AG10803 (cell line): ENCODE measurements around the gene NTN1.
"Not testable (repeated sequence)": the region's sequence is repeated elsewhere in the genome, so short reads cannot be mapped to it uniquely, and the experiment has no call there.

Experiments
- DNase-seq: peaks from one replicate; pipeline ENCODE4 v3.0.0; 2010; ENCODE audit warnings: low read depth
- H3K4me3 ChIP-seq: 2 replicates; pipeline ENCODE4 v1.5.1; 2011; ENCODE audit warnings: mild to moderate bottlenecking, low read length, control low read depth
- CTCF ChIP-seq: conservative IDR thresholded peaks from 2 replicates; pipeline ENCODE4 v1.5.1; 2011; ENCODE audit warnings: mild to moderate bottlenecking, low read length, control low read depth, inconsistent platforms

Gene NTN1

GRCh38 chr17:8986295-8986694 lies 35.0 kb upstream of the NTN1 start:
- no peak for DNase-seq
- H3K4me3 ChIP-seq = no peak overlapping the region
- TF ChIP-seq CTCF = no peak

GRCh38 chr17:8988263-8988935 lies 32.9 kb upstream of the NTN1 start:
- DNase-seq, H3K4me3 ChIP-seq: not testable (repeated sequence)

- DNase-seq = peak; percentile 70
Measured at GRCh38 chr17:8991514-8992285, 29.6 kb upstream of the NTN1 start.

GRCh38 chr17:8994319-8994718 lies 27.0 kb upstream of the NTN1 start:
- H3K4me3 ChIP-seq = no peak overlapping the region
- DNase-seq = peak; percentile 45
- TF ChIP-seq CTCF = peak; percentile 95

More at GRCh38 chr17:8991514-8992285, 29.6 kb upstream of the NTN1 start:
- TF ChIP-seq CTCF = peak; percentile 92
- no peak overlapping the region for H3K4me3 ChIP-seq

- no peak for TF ChIP-seq CTCF
- no peak overlapping the region for H3K4me3 ChIP-seq
- no peak for DNase-seq
Measured at GRCh38 chr17:8995711-8996110, 25.6 kb upstream of the NTN1 start.

GRCh38 chr17:8997994-8998628 lies 23.2 kb upstream of the NTN1 start:
- TF ChIP-seq CTCF = peak; percentile 88
- no peak overlapping the region for H3K4me3 ChIP-seq
- peak; percentile 34 for DNase-seq

- DNase-seq = no peak
- no peak overlapping the region for H3K4me3 ChIP-seq
- no peak for TF ChIP-seq CTCF
Measured at GRCh38 chr17:9001559-9001958, 19.8 kb upstream of the NTN1 start.
